Fibroblast of pulmonary artery (primary cell): ENCODE measurements around the gene MPDZ.

Experiments
- DNase-seq: peaks from one replicate; pipeline ENCODE4 v3.0.0-alpha.2; 2010; ENCODE audit warnings: low read depth
- H3K4me3 ChIP-seq: replicated peaks from 2 replicates; pipeline ENCODE4 v1.5.1; 2011; ENCODE audit warnings: low read depth, mild to moderate bottlenecking, control low read depth, low read length, moderate library complexity
- TF ChIP-seq, protein P1 (sequence below): IDR thresholded peaks from 2 replicates; pipeline ENCODE4 v1.5.1; 2011; ENCODE audit warnings: mild to moderate bottlenecking, control low read depth, low read length, inconsistent platforms; ENCODE audit errors: missing control alignments

MPDZ gene

DNA sequence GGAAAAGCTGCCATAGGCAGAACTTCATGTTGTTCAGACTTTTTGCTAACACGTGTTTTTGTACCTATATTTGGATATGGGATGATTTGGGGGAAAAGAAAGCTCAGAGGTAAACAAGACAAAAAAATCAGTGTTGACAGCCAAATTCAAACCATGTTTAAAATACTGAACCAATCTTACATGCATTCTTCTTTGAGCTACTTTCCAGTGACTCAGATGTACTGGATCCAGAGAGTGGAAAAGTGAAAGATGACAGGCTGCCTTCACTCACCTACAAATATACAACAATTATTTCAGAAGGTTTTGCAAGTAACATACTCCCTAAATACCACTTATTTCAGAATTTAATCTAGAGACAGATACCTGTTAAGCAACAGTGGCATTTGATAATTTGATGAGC is 165.7 kb downstream of the MPDZ start:
- TF ChIP-seq, protein P1, sequence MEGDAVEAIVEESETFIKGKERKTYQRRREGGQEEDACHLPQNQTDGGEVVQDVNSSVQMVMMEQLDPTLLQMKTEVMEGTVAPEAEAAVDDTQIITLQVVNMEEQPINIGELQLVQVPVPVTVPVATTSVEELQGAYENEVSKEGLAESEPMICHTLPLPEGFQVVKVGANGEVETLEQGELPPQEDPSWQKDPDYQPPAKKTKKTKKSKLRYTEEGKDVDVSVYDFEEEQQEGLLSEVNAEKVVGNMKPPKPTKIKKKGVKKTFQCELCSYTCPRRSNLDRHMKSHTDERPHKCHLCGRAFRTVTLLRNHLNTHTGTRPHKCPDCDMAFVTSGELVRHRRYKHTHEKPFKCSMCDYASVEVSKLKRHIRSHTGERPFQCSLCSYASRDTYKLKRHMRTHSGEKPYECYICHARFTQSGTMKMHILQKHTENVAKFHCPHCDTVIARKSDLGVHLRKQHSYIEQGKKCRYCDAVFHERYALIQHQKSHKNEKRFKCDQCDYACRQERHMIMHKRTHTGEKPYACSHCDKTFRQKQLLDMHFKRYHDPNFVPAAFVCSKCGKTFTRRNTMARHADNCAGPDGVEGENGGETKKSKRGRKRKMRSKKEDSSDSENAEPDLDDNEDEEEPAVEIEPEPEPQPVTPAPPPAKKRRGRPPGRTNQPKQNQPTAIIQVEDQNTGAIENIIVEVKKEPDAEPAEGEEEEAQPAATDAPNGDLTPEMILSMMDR = no peak
- no peak overlapping the region for H3K4me3 ChIP-seq
- DNase-seq = peak; percentile 4

DNA sequence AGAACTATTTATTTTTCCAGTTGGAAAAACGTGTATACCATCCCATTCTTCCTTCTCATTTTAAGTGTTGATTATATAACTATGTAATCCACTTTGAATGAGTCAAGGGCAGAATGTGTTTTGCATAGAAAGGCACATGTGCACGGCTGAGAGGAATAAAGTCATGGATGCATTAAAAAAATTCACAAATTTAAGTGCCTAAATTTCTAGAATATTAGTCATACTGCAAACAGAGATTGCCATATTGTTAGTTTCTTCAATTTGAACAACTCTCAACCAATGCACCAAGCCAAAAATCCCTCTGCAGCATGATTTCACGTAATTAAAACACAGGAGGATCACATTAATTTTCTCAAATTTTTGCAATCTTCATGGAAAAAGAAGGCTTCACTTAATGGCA is 166.3 kb downstream of the MPDZ start:
- peak; percentile 29 for DNase-seq
- TF ChIP-seq, protein P1 = no peak
- H3K4me3 ChIP-seq = no peak overlapping the region

DNA sequence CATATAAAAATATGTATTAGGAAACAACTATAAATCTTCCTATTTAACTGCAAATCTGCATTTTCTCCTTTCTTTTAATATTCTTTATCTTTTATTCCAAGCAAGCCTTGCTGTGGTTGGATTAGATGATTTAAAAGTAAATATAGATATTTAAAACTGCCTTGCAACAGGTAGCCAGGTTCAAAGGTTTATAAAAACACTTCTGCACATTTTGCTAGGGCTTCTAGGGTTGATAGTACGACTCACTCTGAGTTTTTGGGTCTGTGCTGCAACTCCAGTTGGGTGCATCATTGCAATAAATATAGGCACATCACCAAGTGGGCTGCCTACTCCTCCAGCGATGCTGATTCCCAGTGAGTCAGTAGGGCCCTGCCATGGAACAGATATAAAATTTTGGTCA is 167.7 kb downstream of the MPDZ start:
- no peak for DNase-seq
- no peak overlapping the region for H3K4me3 ChIP-seq
- TF ChIP-seq, protein P1 = no peak

DNA sequence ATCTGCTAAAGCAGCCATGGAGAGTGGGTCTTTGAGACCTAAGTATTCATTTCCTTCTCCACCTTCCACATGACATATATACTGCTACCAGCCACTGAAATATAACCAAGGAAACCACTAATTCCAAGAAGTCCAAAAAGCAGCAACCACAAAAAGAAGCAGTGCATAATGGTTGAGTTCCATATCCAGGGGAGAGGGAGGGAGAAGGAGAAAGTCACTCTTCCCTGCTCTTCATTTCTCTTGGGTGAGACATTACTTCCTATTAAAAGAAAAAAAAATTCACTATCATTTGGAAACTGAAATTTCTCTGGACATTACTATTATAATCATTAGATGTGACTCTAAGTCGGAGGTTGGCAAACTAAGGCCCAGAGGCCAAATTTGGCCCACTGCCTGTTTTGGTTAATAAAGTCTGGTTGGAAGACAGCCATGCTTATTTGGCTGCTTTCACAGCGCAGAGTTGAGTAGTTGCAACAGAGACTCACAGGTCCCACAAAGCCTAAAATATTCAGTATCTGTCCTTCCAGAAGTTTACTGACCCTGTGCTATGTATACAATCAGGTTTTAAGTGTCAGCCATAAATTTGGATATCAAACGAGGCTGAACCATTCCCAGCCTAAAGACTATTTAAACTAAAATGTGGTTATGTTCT is 168.6 kb downstream of the MPDZ start:
- no peak overlapping the region for H3K4me3 ChIP-seq
- TF ChIP-seq, protein P1 = no peak
- DNase-seq = peak; percentile 69

DNA sequence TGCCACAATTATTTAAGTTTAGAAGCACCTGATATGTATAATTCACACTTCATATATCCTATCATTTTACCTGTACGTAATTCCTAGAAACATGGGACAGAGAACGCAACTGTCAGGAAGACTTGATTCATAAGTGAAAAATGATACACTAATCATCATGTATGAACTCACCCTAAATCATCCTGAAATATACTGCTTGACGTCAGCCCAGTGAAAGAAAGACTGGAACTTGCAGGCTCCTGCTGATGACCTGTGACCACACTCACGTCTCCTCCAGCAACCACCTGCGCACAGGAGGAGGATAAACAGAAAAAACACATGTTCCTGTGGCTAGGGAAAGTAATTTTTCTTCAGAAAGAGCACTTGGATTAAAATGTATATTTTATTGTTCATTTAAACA is 169.7 kb downstream of the MPDZ start:
- TF ChIP-seq, protein P1 = no peak
- DNase-seq = no peak
- H3K4me3 ChIP-seq = no peak overlapping the region

DNA sequence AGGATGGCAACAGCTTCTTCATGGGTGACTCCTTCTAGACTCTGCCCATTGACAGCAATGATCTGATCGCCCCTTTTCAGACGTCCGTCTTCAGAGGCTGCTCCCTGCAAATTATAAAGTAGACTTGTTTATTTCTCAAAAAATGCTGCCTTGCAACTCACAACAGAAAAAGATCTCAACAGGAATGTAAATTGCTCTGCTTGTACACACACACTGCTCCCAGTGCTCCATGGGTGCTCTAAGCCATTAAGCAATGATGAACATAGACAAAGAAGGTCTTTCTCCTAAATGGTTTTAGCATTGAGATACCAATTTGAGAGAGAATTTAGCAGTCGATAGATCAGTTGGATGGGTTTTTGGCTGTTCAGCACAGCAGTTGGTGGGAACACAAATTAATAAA is 172.5 kb downstream of the MPDZ start:
- TF ChIP-seq, protein P1 = no peak
- no peak for DNase-seq
- H3K4me3 ChIP-seq = no peak overlapping the region

DNA sequence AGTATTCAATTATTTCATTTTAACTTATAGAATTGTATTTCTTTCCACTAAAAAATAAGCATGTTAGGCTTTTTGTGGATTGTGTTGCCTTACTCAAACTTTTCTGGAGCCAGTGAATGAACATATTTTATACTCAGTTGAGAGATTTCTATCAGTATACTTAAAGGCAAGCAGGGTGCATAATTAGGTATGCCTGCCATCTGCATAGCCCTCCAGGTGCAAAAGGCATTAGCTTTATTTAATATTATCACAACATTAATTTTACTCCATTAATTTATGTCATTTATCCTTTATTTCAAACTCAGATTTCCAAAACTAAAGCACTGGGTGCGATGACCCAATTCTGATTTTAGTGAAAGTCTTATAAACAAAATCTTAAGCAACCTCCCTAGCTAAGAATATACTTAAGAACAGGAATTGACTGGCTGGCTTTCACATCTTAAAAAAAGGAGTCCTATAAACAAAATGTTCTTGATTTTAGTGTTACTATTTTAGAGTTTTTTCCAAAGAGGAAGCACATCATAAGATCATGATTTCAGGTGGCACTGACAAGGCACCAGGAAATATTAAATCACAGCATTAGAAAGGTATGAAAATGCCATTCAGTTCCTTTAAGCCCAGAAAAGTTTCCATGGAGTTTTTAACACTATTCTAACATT is 178.4 kb downstream of the MPDZ start:
- DNase-seq = no peak
- H3K4me3 ChIP-seq = no peak overlapping the region
- TF ChIP-seq, protein P1 = no peak
